Osteoblast (primary cell): ENCODE results near the gene C3orf18. TPM values are rescaled to one million over a fixed set of nuclear protein-coding genes. Genes with fewer than 3 reads are reported as not detected.

Experiments used
- DNase-seq: peaks from one replicate; pipeline ENCODE4 v3.0.0; 2011; ENCODE audit warnings: low spot score, mixed read lengths; ENCODE audit not compliant: insufficient read length; ENCODE audit errors: missing footprints
- H2AFZ ChIP-seq: 2 replicates; pipeline ENCODE4 v1.6.0; 2011; ENCODE audit warnings: mild to moderate bottlenecking, low read length
- H3K27ac ChIP-seq: 2 replicates; pipeline ENCODE4 v1.5.1; 2011; ENCODE audit warnings: mild to moderate bottlenecking, low read depth, low read length, moderate library complexity
- H3K27me3 ChIP-seq: 2 replicates; pipeline ENCODE4 v1.6.0; 2012; ENCODE audit warnings: mild to moderate bottlenecking, control low read depth, inconsistent platforms, low read length, moderate library complexity; ENCODE audit not compliant: insufficient read depth
- H3K36me3 ChIP-seq: 2 replicates; pipeline ENCODE4 v1.5.1; 2011; ENCODE audit warnings: mild to moderate bottlenecking, low read length, control low read depth, moderate library complexity; ENCODE audit not compliant: insufficient read depth
- H3K4me1 ChIP-seq: 2 replicates; pipeline ENCODE4 v1.5.1; 2011; ENCODE audit warnings: mild to moderate bottlenecking, low read length, control low read depth, moderate library complexity; ENCODE audit not compliant: insufficient read depth
- H3K4me2 ChIP-seq: 2 replicates; pipeline ENCODE4 v1.6.0; 2011; ENCODE audit warnings: mild to moderate bottlenecking, low read length; ENCODE audit not compliant: insufficient read depth
- H3K4me3 ChIP-seq: fragments of 200-600 bp; sonication (generic); 3 replicates; pipeline ENCODE4 v1.5.1; 2012; ENCODE audit warnings: mild to moderate bottlenecking, low read length, inconsistent platforms; ENCODE audit not compliant: insufficient read depth
- H3K79me2 ChIP-seq: 2 replicates; pipeline ENCODE4 v1.6.0; 2012; ENCODE audit warnings: mild to moderate bottlenecking, low read length, control low read depth, inconsistent platforms; ENCODE audit not compliant: insufficient read depth
- H3K9me3 ChIP-seq: 2 replicates; pipeline ENCODE4 v1.5.1; 2011; ENCODE audit warnings: low read depth, low read length, control low read depth
- H4K20me1 ChIP-seq: 2 replicates; pipeline ENCODE4 v1.6.0; 2012; ENCODE audit warnings: mild to moderate bottlenecking, low read length, control low read depth; ENCODE audit not compliant: insufficient read depth
- total RNA-seq: library from RNA; depleted of rRNA; stranded (reverse); fragments of >200 nt; gene quantifications from 2 replicates; pipeline ENCODE4 v1.2.3, GENCODE V29; 2012
- TF ChIP-seq, protein P1 (sequence below): IDR thresholded peaks from 2 replicates; pipeline ENCODE4 v1.5.1; 2011; ENCODE audit warnings: mild to moderate bottlenecking, low read depth, low read length, moderate library complexity; ENCODE audit errors: extremely low read depth

The C3orf18 gene
- total RNA-seq, 1 donor, result 18.8 TPM

GRCh38 chr3:50608278-50608677 is 40.7 kb upstream of the C3orf18 start:
- Histone ChIP-seq H3K79me2 (no peaks in the 10 kb centered on the region), H3K9me3 (no peaks in the 10 kb centered on the region), H2AFZ (no peak overlapping the region), H3K27ac (no peak overlapping the region), H4K20me1 (no peaks in the 10 kb centered on the region), H3K27me3 (no peaks in the 10 kb centered on the region), H3K36me3 (peaks cover 9% of the 10 kb centered on the region), H3K4me2 (no peak overlapping the region), H3K4me3 (no peak overlapping the region), H3K4me1 (peaks cover 15% of the 10 kb centered on the region)
- peak; percentile 31 for DNase-seq
- TF ChIP-seq, protein P1, sequence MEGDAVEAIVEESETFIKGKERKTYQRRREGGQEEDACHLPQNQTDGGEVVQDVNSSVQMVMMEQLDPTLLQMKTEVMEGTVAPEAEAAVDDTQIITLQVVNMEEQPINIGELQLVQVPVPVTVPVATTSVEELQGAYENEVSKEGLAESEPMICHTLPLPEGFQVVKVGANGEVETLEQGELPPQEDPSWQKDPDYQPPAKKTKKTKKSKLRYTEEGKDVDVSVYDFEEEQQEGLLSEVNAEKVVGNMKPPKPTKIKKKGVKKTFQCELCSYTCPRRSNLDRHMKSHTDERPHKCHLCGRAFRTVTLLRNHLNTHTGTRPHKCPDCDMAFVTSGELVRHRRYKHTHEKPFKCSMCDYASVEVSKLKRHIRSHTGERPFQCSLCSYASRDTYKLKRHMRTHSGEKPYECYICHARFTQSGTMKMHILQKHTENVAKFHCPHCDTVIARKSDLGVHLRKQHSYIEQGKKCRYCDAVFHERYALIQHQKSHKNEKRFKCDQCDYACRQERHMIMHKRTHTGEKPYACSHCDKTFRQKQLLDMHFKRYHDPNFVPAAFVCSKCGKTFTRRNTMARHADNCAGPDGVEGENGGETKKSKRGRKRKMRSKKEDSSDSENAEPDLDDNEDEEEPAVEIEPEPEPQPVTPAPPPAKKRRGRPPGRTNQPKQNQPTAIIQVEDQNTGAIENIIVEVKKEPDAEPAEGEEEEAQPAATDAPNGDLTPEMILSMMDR, result no peak

- no peaks in the 10 kb centered on the region for H4K20me1 ChIP-seq
- no peak overlapping the region for H3K27ac ChIP-seq
- H3K27me3 ChIP-seq, result no peaks in the 10 kb centered on the region
- TF ChIP-seq, protein P1, result no peak
- H3K4me2 ChIP-seq, result no peak overlapping the region
- no peaks in the 10 kb centered on the region for H3K9me3 ChIP-seq
- peak; percentile 58 for DNase-seq
- H3K36me3 ChIP-seq, result peaks cover 9% of the 10 kb centered on the region
- H3K4me3 ChIP-seq, result no peak overlapping the region
- H3K4me1 ChIP-seq, result peaks cover 17% of the 10 kb centered on the region
- H2AFZ ChIP-seq, result no peak overlapping the region
- no peaks in the 10 kb centered on the region for H3K79me2 ChIP-seq
These were observed 39.9 kb upstream of the C3orf18 start for GRCh38 chr3:50607271-50608091.

- no peak overlapping the region for H3K27ac ChIP-seq
- no peak overlapping the region for H3K4me3 ChIP-seq
- no peaks in the 10 kb centered on the region for H3K79me2 ChIP-seq
- H3K9me3 ChIP-seq, result no peaks in the 10 kb centered on the region
- no peak overlapping the region for H3K4me2 ChIP-seq
- no peak overlapping the region for H2AFZ ChIP-seq
- no peaks in the 10 kb centered on the region for H3K27me3 ChIP-seq
- H3K36me3 ChIP-seq, result peaks cover 9% of the 10 kb centered on the region
- DNase-seq, result peak; percentile 34
- H4K20me1 ChIP-seq, result no peaks in the 10 kb centered on the region
- peaks cover 21% of the 10 kb centered on the region for H3K4me1 ChIP-seq
- TF ChIP-seq, protein P1, result no peak
These were observed 39.0 kb upstream of the C3orf18 start for GRCh38 chr3:50606596-50606995.

GRCh38 chr3:50605901-50606326 is 38.4 kb upstream of the C3orf18 start:
- Histone ChIP-seq H3K36me3 (peaks cover 9% of the 10 kb centered on the region), H2AFZ (no peak overlapping the region), H3K27ac (no peak overlapping the region), H3K4me1 (peaks cover 22% of the 10 kb centered on the region), H4K20me1 (no peaks in the 10 kb centered on the region), H3K9me3 (no peaks in the 10 kb centered on the region), H3K79me2 (no peaks in the 10 kb centered on the region), H3K4me3 (no peak overlapping the region), H3K4me2 (no peak overlapping the region), H3K27me3 (no peaks in the 10 kb centered on the region)
- TF ChIP-seq, protein P1, result no peak
- peak; percentile 41 for DNase-seq
